Body of pancreas (tissue), 4 donors: ENCODE data around the gene TOR3A. TPM values are rescaled to one million over a fixed set of nuclear protein-coding genes. Genes with fewer than 3 reads are reported as not detected.

ENCODE experiments used
- ATAC-seq: fragments of 150-250 bp; one replicate; pipeline ENCODE4 v1.9.1; 2016
- DNase-seq, 4 donors: peaks; one replicate each; pipeline ENCODE4 v3.0.0-alpha.2; 2019
- H3K27ac ChIP-seq, 4 donors: fragments of 200-600 bp; sonication (generic); 1 replicate in 3 of 4; 2 replicates in 1 of 4; pipeline versions ENCODE4 v1.5.1 to v1.6.1; 2016 to 2019; ENCODE audit warnings: mild to moderate bottlenecking in 1 of 4, mixed read lengths in 1 of 4, moderate library complexity in 1 of 4
- H3K27me3 ChIP-seq, 2 donors: fragments of 200-600 bp; sonication (generic); one replicate each; pipeline ENCODE4 v1.6.0; 2016; ENCODE audit warnings: mild to moderate bottlenecking in 1 of 2
- H3K36me3 ChIP-seq, 2 donors: fragments of 200-600 bp; sonication (generic); replicated peaks in 1 of 2; 2 replicates each; pipeline ENCODE4 v1.5.1; 2016; ENCODE audit warnings: low read depth in 2 of 2; ENCODE audit not compliant: insufficient read depth in 1 of 2
- H3K4me1 ChIP-seq: fragments of 200-600 bp; sonication (generic); one replicate; pipeline ENCODE4 v1.6.0; 2016
- H3K4me3 ChIP-seq, 2 donors: fragments of 200-600 bp; sonication (generic); 1 replicate in 1 of 2; 2 replicates in 1 of 2; pipeline ENCODE4 v1.5.1; 2016 to 2019
- H3K9me3 ChIP-seq, 3 donors: fragments of 200-600 bp; sonication (generic); 1 replicate in 2 of 3; 2 replicates in 1 of 3; pipeline ENCODE4 v1.5.1; 2016
- POLR2A ChIP-seq, 3 donors: fragments of 450-650 bp; IDR thresholded peaks; one replicate each; pipeline ENCODE4 v1.6.1; 2016; ENCODE audit warnings: antibody characterized with exemption in 3 of 3, mild to moderate bottlenecking in 2 of 3
- WGBS, 2 donors: methylation state at CpG; one replicate each; pipeline ENCODE4 v1.1.5; 2017; 5-methylcytosine and 5-hydroxymethylcytosine counted together
- intact Hi-C: fragments of 100-400 bp; cut with DNase I; formaldehyde crosslinking; loops from one replicate; pipeline ENCODE4 v1.15.1; 2023
- total RNA-seq, 2 donors: library from RNA; depleted of rRNA; stranded (reverse); fragments of >200 nt; gene quantifications; one replicate each; pipeline ENCODE4 v1.1.0, GENCODE V29; 2016
- TF ChIP-seq, protein P1 (sequence below), 7 experiments: fragments of 450-650 bp in 4 of 7; fragments of 200-600 bp in 3 of 7; sonication (generic) in 3 of 7; IDR thresholded peaks; one replicate each; pipeline ENCODE4 v1.5.1; 2016 to 2019; ENCODE audit warnings: antibody characterized with exemption in 7 of 7

TOR3A gene
- total RNA-seq, 2 donors from 2014 or later = 23.1 to 27.7 TPM

DNA sequence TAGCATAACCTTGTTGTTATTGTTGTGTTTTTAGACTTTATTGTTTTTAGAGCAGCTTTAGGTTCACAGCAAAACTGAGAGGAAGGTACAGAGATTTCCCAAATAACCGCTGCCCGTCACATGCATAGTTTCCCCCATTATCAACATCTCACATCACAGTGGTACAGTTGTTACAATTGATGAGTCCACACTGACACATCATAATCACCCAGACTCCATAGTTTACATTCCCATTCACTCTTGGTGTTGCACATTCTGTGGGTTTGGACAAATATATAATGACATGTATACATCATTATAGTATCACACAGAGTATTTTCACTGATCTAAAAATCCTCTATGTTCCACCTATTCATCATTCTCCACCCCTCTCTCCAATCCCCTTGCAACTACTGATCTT is 25.9 kb upstream of the TOR3A start:
- H3K36me3 ChIP-seq = no peaks in the 10 kb centered on the region
- H3K9me3 ChIP-seq = no peaks in the 10 kb centered on the region
- intact Hi-C loops = no loop called here
- no peaks in the 10 kb centered on the region for H3K4me1 ChIP-seq
- no peaks in the 10 kb centered on the region for H3K27me3 ChIP-seq
- H3K27ac ChIP-seq = no peak overlapping the region
- TF ChIP-seq POLR2A (IDR thresholded peaks at IDR 0.05) = no peak
- TF ChIP-seq, protein P1, sequence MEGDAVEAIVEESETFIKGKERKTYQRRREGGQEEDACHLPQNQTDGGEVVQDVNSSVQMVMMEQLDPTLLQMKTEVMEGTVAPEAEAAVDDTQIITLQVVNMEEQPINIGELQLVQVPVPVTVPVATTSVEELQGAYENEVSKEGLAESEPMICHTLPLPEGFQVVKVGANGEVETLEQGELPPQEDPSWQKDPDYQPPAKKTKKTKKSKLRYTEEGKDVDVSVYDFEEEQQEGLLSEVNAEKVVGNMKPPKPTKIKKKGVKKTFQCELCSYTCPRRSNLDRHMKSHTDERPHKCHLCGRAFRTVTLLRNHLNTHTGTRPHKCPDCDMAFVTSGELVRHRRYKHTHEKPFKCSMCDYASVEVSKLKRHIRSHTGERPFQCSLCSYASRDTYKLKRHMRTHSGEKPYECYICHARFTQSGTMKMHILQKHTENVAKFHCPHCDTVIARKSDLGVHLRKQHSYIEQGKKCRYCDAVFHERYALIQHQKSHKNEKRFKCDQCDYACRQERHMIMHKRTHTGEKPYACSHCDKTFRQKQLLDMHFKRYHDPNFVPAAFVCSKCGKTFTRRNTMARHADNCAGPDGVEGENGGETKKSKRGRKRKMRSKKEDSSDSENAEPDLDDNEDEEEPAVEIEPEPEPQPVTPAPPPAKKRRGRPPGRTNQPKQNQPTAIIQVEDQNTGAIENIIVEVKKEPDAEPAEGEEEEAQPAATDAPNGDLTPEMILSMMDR (IDR thresholded peaks at IDR 0.05) = no peak
- DNase-seq = no peak
- no peak for ATAC-seq
- no peak overlapping the region for H3K4me3 ChIP-seq
- 97 to 100% methylated on average over 2 of the region's 2 CpGs for WGBS, 2 donors

DNA sequence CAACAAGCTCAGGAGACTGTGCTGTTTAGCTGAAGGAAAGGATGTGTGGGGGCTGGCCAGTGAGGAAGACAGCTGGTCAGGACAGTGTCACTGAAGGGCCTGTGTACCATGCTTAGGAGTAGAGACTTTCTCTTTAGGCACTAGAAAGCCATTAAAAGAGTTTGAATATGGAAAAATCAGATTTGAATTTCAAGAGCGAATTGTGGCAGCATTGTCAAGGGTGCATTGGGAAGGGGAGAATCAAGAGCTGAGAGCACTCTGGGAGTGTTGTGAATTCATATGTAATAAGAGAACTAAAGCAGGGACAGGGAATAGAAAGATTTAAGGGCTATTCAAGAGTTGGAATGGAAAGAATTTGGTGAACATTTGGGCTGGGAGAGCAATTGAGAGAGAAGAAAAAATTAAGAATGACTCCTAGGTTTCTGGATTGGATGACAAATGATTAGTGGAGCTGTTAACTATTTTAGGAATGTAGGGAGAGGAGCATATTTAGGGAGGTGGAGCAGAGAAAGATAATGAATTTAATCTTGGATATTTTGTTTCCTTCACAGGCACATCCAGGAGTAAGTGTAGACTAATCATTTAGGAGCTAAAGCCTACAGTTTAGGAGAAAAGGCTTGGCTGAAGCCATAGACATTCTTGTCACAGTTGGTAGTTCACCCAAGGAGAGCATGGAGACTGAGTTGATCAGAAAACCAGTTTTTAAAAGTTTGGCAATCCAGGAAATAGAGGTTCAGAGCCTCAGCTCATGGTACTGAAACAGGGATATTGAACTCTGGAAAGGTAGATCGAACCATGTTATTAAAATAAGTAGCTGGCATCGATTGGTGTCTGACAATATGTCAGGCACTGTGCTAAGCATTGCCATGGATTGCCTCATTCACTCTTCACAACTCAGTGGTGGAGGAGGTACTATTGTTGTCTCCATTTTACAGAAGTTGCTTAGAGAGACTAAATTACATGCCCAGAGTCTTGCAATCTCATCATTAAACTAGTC is 23.1 kb upstream of the TOR3A start:
- ATAC-seq (no peak), DNase-seq (no peak)
- no peaks in the 10 kb centered on the region for H3K27me3 ChIP-seq
- TF ChIP-seq POLR2A (IDR thresholded peaks at IDR 0.05) = no peak
- TF ChIP-seq, protein P1 (IDR thresholded peaks at IDR 0.05) = no peak
- no peaks in the 10 kb centered on the region for H3K9me3 ChIP-seq
- H3K4me3 ChIP-seq = no peak overlapping the region
- H3K27ac ChIP-seq = no peak overlapping the region
- intact Hi-C loops = no loop called here
- H3K4me1 ChIP-seq = no peaks in the 10 kb centered on the region
- WGBS, 2 donors = 90 to 92% methylated on average over 3 of the region's 3 CpGs
- H3K36me3 ChIP-seq = no peaks in the 10 kb centered on the region

DNA sequence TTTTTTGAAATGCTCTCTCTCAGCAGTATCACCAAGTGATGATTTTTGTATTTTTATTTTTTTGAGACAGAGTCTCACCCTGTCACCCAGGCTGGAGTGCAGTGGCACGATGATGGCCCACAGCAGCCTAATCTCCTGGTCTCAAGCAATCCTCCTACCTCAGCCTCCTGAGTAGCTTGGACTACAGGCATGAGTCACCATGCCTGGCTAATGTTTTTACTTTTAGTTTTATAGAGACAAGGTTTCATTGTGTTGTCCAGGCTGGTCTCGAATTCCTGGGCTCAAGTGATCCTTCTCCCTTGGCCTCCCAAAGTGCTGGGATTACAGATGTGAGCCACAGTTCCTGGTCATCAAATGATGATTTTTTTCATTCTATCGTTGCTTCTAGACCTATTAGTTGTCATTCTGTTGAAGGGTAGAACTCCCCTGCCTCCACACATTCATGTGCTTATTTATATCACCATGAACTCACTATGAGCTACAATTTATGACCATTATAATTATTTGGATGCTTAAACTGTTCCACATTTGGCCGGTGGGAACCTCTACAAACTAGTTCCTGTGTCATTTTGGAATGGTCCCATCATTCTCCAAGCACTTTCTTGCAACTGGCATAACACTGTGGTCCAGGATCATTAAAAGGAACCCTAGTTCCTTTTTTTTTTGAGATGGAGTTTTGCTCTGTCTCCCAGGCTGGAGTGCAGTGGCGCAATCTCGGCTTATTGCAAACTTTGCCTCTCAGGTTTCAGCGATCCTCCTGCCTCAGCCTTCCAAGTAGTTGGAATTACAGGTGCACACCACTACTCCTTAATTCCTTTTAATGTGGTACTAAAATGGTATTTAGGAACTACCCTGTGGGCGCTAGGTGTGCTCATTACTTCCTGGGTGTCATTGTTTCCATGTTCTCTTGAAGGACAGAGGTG is 20.2 kb upstream of the TOR3A start:
- Histone ChIP-seq H3K27ac (no peak overlapping the region), H3K36me3 (peaks cover 0 to 5% of the 10 kb centered on the region in 2 donors), H3K27me3 (no peaks in the 10 kb centered on the region), H3K9me3 (no peaks in the 10 kb centered on the region), H3K4me1 (no peaks in the 10 kb centered on the region), H3K4me3 (no peak overlapping the region)
- TF ChIP-seq POLR2A (IDR thresholded peaks at IDR 0.05) = no peak
- TF ChIP-seq, protein P1 (IDR thresholded peaks at IDR 0.05) = no peak
- no peak for ATAC-seq
- no peak for DNase-seq
- intact Hi-C loops = no loop called here
- 91 to 92% methylated on average over 8 of the region's 8 CpGs for WGBS, 2 donors

DNA sequence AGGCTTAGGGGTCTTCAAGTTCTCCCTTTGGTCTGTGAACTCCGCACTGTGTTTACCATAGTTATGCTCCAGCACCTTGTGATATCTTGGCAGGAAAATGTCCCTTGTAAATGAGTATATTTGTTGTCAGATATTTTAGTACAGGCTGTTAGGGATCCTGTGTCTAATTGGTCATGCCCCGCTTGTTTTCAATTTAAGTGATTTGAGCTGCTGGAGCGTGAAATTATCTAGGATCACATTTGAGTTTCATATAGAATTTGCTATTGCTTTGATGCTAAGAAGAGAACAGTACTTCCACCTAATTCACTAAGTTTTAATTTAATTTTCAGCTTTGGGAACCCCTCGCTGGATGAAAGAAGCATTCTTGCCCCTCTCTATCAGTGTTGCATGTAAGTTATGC is 15.4 kb upstream of the TOR3A start:
- Histone ChIP-seq H3K9me3 (no peaks in the 10 kb centered on the region), H3K36me3 (peaks cover 0 to 7% of the 10 kb centered on the region in 2 donors), H3K4me1 (no peaks in the 10 kb centered on the region), H3K27ac (no peak overlapping the region), H3K27me3 (no peaks in the 10 kb centered on the region), H3K4me3 (no peak overlapping the region)
- DNase-seq = no peak
- 94 to 99% methylated on average over 4 of the region's 4 CpGs for WGBS, 2 donors
- no peak for ATAC-seq
- no peak for TF ChIP-seq POLR2A (IDR thresholded peaks at IDR 0.05)
- TF ChIP-seq, protein P1 (IDR thresholded peaks at IDR 0.05) = no peak
- intact Hi-C loops = no loop called here
